NT2/D1 (cell line): ENCODE measurements around the gene STH.

Source experiments
- SUZ12 ChIP-seq: IDR thresholded peaks from 2 replicates; pipeline ENCODE4 v1.6.1; 2011; ENCODE audit not compliant: insufficient read length, insufficient read depth; ENCODE audit errors: extremely low read depth
- ZNF274 ChIP-seq: IDR thresholded peaks from 2 replicates; pipeline ENCODE4 v1.6.1; 2011; ENCODE audit warnings: mild to moderate bottlenecking, low read depth, low read length

DNA sequence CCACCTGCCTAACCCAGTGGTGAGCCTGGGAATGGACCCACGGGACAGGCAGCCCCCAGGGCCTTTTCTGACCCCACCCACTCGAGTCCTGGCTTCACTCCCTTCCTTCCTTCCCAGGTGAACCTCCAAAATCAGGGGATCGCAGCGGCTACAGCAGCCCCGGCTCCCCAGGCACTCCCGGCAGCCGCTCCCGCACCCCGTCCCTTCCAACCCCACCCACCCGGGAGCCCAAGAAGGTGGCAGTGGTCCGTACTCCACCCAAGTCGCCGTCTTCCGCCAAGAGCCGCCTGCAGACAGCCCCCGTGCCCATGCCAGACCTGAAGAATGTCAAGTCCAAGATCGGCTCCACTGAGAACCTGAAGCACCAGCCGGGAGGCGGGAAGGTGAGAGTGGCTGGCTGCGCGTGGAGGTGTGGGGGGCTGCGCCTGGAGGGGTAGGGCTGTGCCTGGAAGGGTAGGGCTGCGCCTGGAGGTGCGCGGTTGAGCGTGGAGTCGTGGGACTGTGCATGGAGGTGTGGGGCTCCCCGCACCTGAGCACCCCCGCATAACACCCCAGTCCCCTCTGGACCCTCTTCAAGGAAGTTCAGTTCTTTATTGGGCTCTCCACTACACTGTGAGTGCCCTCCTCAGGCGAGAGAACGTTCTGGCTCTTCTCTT lies 2.6 kb upstream of the STH start:
- TF ChIP-seq SUZ12 (no peak), ZNF274 (no peak)
